Measurements from ENCODE around the gene ARL11. TPM values are rescaled to one million over a fixed set of nuclear protein-coding genes. Genes with fewer than 3 reads are reported as not detected.
"Not testable (repeated sequence)": the region's sequence is repeated elsewhere in the genome, so short reads cannot be mapped to it uniquely, and the experiment has no call there.

ARL11 gene
- total RNA-seq, result under 1 TPM; 0.19 to 0.34 TPM

- POLR2A ChIA-PET, result interaction anchor here (0.6 kb wide), 1 partner anchor 184 kb away, joined by 3 read pairs; the partner anchor contains the start of gene CAB39L
- CTCF ChIA-PET, result no interaction called here
These were observed at the start of gene ARL11 for GRCh38 chr13:49627831-49628652. Gene ARL11 (plus strand): TSS chr13:49628507. CDS start chr13:49630448, 1,941 bp downstream.

DNA sequence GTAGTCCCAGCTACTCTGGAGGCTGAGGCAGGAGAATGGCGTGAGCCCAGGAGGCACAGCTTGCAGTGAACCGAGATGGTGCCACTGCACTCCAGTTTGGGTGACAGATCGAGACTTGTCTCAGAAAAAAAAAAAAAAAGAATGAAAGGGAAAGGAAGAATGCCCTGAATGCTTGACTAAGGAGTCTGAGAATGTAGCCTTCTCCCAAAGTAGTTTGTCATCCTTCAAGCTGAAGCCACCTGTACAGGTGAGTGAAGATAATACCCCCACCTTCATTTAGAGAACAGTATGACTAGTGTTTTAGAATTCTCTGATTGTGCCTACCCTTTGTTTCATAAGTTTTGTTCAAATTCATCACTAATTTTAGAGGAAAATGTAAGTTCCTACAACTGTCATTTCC lies 48.8 kb upstream of the ARL11 start:
- CTCF ChIA-PET, result no interaction called here

GRCh38 chr13:49580980-49581680 lies 47.2 kb upstream of the ARL11 start:
- CTCF ChIA-PET, result no interaction called here
- POLR2A ChIA-PET, result no interaction called here

More for the DNA sequence above, 48.8 kb upstream of the ARL11 start:
- POLR2A ChIA-PET, result no interaction called here

- ChIA-PET POLR2A (interaction anchor here (0.6 to 1.0 kb wide), 3 partner anchors 26 to 210 kb away, joined by 3 to 6 read pairs (median 4); partner anchors contain the start of genes CAB39L and SETDB2), CTCF (no interaction called here)
These were observed 43.5 kb upstream of the ARL11 start for GRCh38 chr13:49584771-49585182.

DNA sequence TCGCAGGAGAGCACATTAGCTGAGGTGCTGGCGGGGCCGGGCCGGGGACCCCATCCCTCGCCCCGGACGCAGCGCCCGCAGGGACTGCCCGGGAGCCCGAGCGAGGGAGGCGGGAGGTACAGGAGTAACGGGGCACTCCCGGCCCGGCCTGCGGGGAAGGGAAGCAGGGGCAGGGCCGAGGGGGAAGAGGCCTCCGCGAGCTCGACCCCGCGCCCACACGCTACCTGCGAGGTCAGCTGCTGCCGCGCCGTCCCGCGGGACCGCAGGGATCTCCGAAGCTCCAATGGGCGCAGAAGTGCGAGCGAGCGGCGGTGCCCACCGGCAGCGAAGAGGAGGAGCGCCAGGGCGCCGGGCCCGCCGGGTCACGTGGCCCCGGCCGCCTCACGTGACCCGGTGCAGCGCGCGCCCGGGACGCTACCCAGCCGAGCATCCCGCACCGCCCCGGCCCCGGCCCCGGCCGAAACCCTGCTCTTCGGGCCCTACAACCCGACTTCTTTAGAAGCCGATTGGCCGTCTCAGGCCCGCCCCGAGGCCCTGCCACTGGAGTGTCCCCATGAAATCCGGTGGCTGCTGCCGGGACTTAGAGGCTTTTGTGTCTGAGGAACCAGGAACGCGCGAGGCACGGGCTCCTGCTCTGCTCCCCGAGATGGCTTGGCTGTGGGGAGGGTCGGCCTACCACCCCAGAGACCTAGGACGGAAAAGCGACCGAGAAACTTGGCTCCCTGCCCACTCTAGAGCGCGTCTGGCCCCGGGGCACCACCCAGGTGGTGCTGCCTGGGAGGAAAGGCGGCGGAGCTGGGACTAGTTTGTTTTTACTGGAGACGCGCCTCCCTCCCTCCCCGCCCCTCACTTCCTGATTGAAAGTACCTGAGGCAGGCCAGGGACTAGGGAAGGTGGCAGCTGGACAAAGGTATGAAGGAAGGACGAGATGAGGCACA lies 42.8 kb upstream of the ARL11 start, which contains the start of gene RCBTB1:
RCBTB1 (minus strand) TSS at position 339 of the 938 bp plus-strand sequence. CDS start 18,279 bp downstream, outside the sequence.
- CTCF ChIA-PET, result interaction anchor here (0.9 to 1.1 kb wide), 2 partner anchors 11 to 21 kb away, joined by 3 read pairs; no protein-coding TSS in a partner anchor

GRCh38 chr13:49586717-49587116 lies 41.6 kb upstream of the ARL11 start:
- ChIA-PET CTCF (interaction anchor here (1.1 kb wide), 1 partner anchor 20 kb away, joined by 3 read pairs; no protein-coding TSS in a partner anchor), POLR2A (no interaction called here)

More for the DNA sequence above, 42.8 kb upstream of the ARL11 start, which contains the start of gene RCBTB1:
- POLR2A ChIA-PET, result interaction anchor here (0.6 to 1.0 kb wide), 3 partner anchors 26 to 209 kb away, joined by 3 to 6 read pairs (median 4); partner anchors contain the start of genes CAB39L and SETDB2

DNA sequence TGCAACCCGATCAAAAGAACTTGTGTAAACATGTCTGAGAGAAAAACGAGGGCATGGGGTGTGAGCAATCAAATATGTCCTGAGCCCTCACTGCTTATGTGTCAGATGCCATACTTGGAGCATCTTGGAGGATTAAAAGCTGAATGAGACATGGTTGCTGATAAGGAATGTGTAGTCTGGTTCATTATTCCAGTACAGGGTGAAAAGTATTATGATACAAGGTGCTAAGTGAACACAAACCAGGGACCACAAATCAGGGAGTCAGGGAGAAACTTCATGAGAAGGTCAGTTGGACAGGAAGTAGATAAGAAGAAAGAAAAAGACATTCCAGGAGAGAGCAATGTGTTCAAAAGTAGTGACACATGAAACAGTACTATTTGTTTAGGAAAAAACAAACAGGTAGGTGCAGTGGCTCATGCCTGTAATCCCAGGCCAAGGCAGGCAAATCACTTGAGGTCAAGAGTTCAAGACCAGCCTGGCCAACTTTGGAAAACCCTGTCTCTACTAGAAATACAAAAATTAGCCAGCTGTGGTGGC lies 40.9 kb upstream of the ARL11 start:
- ChIA-PET POLR2A (no interaction called here), CTCF (no interaction called here)

- ChIA-PET CTCF (interaction anchor here (1.0 kb wide), 1 partner anchor 16 kb away, joined by 3 read pairs; no protein-coding TSS in a partner anchor), POLR2A (interaction anchor here (0.6 kb wide), 1 partner anchor 101 kb away, joined by 3 read pairs; no protein-coding TSS in a partner anchor)
These were observed 37.6 kb upstream of the ARL11 start for GRCh38 chr13:49590714-49591113.

DNA sequence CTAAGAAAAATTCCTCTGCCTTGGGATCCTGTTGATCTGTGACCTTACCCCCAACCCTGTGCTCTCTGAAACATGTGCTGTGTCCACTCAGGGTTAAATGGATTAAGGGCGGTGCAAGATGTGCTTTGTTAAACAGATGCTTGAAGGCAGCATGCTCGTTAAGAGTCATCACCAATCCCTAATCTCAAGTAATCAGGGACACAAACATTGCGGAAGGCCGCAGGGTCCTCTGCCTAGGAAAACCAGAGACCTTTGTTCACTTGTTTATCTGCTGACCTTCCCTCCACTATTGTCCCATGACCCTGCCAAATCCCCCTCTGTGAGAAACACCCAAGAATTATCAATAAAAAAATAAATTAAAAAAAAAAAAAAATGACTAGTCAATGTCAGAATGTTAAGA lies 34.4 kb upstream of the ARL11 start:
- POLR2A ChIA-PET, CTCF ChIA-PET: not testable (repeated sequence)

DNA sequence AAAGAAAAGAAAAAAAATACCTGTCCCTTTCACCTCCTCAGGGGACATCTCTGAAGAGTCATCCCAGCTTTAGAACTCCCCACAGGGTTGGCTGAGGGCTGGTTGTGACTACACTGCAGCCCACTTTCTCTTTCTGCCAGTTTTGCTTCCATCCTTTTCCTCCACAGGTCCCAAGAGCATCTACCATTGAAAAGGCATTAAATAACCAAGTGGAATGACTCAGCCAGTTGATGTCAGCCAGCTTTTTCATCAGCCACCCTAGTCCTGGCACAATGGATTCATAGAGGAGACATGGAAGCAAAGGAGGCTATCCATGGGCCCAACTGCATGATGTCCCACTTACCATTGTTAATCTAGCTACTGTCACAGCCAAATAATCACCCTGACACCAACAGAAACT lies 33.7 kb upstream of the ARL11 start:
- ChIA-PET CTCF (no interaction called here), POLR2A (no interaction called here)

DNA sequence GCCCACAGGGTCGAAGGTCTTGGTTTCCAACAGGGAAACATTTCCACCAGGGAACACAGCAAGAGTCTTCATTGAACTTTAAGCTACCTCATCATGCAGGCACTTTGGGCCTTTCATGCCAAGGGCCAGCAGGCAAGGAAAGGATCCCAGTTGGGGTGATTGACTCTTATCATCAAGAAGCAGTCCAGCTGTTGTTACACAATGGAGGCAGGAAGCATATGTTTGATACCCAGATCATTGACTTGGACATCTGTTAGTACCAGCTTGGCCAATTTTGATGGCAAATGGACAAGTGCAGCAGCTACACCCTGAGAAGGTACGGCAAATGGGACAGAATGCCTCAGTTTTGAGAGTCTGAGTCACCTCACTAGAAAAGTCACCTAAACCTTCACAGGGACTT lies 32.1 kb upstream of the ARL11 start:
- ChIA-PET POLR2A (no interaction called here), CTCF (interaction anchor here (0.6 to 1.0 kb wide), 2 partner anchors 11 to 277 kb away, joined by 3 to 6 read pairs; partner anchors contain the start of gene RCBTB1)

GRCh38 chr13:49597043-49597641 lies 31.2 kb upstream of the ARL11 start:
- CTCF ChIA-PET, result no interaction called here
- POLR2A ChIA-PET, result no interaction called here

- ChIA-PET CTCF (interaction anchor here (1.5 kb wide), 1 partner anchor 301 kb away, joined by 5 read pairs; no protein-coding TSS in a partner anchor), POLR2A (no interaction called here)
These were observed 26.3 kb upstream of the ARL11 start for GRCh38 chr13:49602005-49602404.

DNA sequence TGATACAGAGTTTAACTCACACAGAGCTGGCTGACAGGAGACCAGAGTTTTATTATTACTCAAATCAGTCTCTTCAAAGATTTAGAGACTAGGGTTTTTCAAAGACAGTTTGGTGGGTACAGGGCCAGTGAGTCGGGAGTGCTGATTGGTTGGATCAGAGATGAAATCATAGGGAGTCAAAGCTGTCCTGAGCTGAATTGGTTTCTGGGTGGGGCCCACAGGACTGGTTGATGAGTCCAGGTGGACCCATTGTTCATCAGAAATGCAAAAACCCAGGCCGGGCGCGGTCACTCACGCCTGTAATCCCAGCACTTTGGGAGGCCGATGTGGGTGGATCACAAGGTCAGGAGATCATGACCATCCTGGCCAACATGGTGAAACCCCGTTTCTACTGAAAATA lies 25.7 kb upstream of the ARL11 start:
- CTCF ChIA-PET, result interaction anchor here (1.5 kb wide), 1 partner anchor 302 kb away, joined by 5 read pairs; no protein-coding TSS in a partner anchor
- POLR2A ChIA-PET, result not testable (repeated sequence)

GRCh38 chr13:49604570-49604969 lies 23.7 kb upstream of the ARL11 start:
- POLR2A ChIA-PET, result interaction anchor here (0.6 kb wide), 1 partner anchor 319 kb away, joined by 5 read pairs; no protein-coding TSS in a partner anchor
- CTCF ChIA-PET, result interaction anchor here (1.2 kb wide), 1 partner anchor 182 kb away, joined by 3 read pairs; no protein-coding TSS in a partner anchor

- CTCF ChIA-PET, result interaction anchor here (0.6 to 1.5 kb wide), 9 partner anchors 8 to 320 kb away, joined by 3 to 4 read pairs (median 3); no protein-coding TSS in a partner anchor
- POLR2A ChIA-PET, result no interaction called here
These were observed 21.3 kb upstream of the ARL11 start for GRCh38 chr13:49606747-49607648.

DNA sequence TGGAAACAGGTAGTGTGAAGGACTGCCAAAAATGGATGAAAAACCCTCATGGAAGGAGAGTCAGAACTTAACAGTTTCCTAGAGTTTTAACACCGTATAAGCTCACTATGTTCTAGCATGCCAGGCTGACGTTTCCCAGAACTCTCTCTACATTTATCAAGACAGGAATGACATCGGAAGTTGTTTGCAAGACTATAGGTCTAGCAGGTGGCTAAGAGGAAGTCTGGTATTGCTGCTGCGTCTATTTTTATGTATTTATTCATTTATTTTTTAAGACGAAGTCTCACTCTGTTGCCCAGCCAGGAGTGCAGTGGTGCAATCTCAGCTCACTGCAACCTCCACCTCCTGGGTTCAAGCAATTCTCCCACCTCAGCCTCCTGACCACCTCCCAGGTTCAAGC lies 20.5 kb upstream of the ARL11 start:
- POLR2A ChIA-PET, result no interaction called here
- CTCF ChIA-PET, result interaction anchor here (1.3 to 1.5 kb wide), 2 partner anchors 14 to 17 kb away, joined by 3 read pairs; no protein-coding TSS in a partner anchor
